OCI-LY7 (cell line): ENCODE results near the gene CDH2. TPM values are rescaled to one million over a fixed set of nuclear protein-coding genes. Genes with fewer than 3 reads are reported as not detected.

Experiments used
- BruUV-seq: library from RNA; stranded (reverse); fragments of 400-500 nt; replicated peaks from 2 replicates; lab custom pipeline; 2021; lab: Mats Ljungman, UMichigan
- CTCF ChIA-PET: fragments of 300-600 bp; sonication (Branson Sonifier 250); formaldehyde crosslinking; loops from one replicate; lab custom pipeline; 2022; ENCODE audit warnings: antibody characterized with exemption; ENCODE audit not compliant: unreplicated experiment; lab: Charles Lee
- POLR2A ChIA-PET: fragments of 300-600 bp; sonication (Branson Sonifier 250); formaldehyde crosslinking; loops from one replicate; lab custom pipeline; 2022; ENCODE audit warnings: antibody characterized with exemption; lab: Charles Lee
- DNase-seq: peaks from one replicate; pipeline ENCODE4 v3.0.0-alpha.2; 2015; ENCODE audit warnings: low spot score
- H2AFZ ChIP-seq: fragments of 200-600 bp; sonication (generic), shearing (Covaris generic); 2 replicates; pipeline ENCODE4 v1.6.1; 2014; ENCODE audit warnings: mild to moderate bottlenecking, antibody characterized with exemption, low read length, moderate library complexity
- H3K27ac ChIP-seq: fragments of 200-600 bp; sonication (generic); 2 replicates; pipeline ENCODE4 v1.5.1; 2014; ENCODE audit warnings: mixed run types, low read depth, mild to moderate bottlenecking, moderate library complexity, low read length, inconsistent platforms; ENCODE audit not compliant: poor library complexity, severe bottlenecking
- H3K36me3 ChIP-seq: fragments of 200-600 bp; sonication (generic); 2 replicates; pipeline ENCODE4 v1.6.1; 2014; ENCODE audit warnings: mild to moderate bottlenecking, antibody characterized with exemption, low read length, moderate library complexity, mixed read lengths; ENCODE audit not compliant: insufficient read depth
- H3K4me1 ChIP-seq: fragments of 200-600 bp; sonication (generic); 2 replicates; pipeline ENCODE4 v1.5.1; 2014; ENCODE audit warnings: mild to moderate bottlenecking, low read length; ENCODE audit not compliant: insufficient read depth, poor library complexity, severe bottlenecking
- H3K4me2 ChIP-seq: fragments of 200-600 bp; sonication (generic); 2 replicates; pipeline ENCODE4 v1.6.1; 2014; ENCODE audit warnings: mild to moderate bottlenecking, low read length
- H3K4me3 ChIP-seq: fragments of 200-600 bp; sonication (generic); 2 replicates; pipeline ENCODE4 v1.5.1; 2014; ENCODE audit warnings: mild to moderate bottlenecking, low read depth, low read length; ENCODE audit not compliant: poor library complexity, severe bottlenecking
- H3K79me2 ChIP-seq: fragments of 200-600 bp; sonication (generic); 2 replicates; pipeline ENCODE4 v1.6.1; 2016; ENCODE audit warnings: low read depth, mild to moderate bottlenecking, low read length, moderate library complexity, mixed read lengths; ENCODE audit not compliant: insufficient read depth
- H3K9me2 ChIP-seq: fragments of 200-600 bp; sonication (generic); 2 replicates; pipeline ENCODE4 v1.6.1; 2016; ENCODE audit warnings: mild to moderate bottlenecking, low read length, mixed read lengths; ENCODE audit not compliant: insufficient read depth
- H3K9me3 ChIP-seq: fragments of 200-600 bp; sonication (generic); 2 replicates; pipeline ENCODE4 v1.6.1; 2014; ENCODE audit warnings: mild to moderate bottlenecking, mixed run types, low read length, mixed read lengths
- H4K20me1 ChIP-seq: fragments of 200-600 bp; sonication (generic); 2 replicates; pipeline ENCODE4 v1.6.1; 2014; ENCODE audit warnings: mild to moderate bottlenecking, antibody characterized with exemption, low read length, moderate library complexity, mixed read lengths; ENCODE audit not compliant: insufficient read depth
- EZH2phosphoT487 ChIP-seq: fragments of 200-600 bp; sonication (generic); IDR thresholded peaks from 2 replicates; pipeline ENCODE4 v1.6.1; 2018; ENCODE audit warnings: low read depth, borderline replicate concordance, mild to moderate bottlenecking, mixed run types, antibody characterized with exemption, low read length, moderate library complexity, mixed read lengths
- intact Hi-C: fragments of 100-400 bp; cut with micrococcal nuclease; formaldehyde crosslinking; loops from one replicate; pipeline ENCODE4 v1.10.0; 2022; ENCODE audit not compliant: unreplicated experiment
- total RNA-seq, 2 experiments: library from RNA; depleted of rRNA in 1 of 2; stranded (reverse); fragments of >200 nt in 1 of 2; shearing (Covaris generic) in 1 of 2; gene quantifications; 2 replicates each; pipeline ENCODE4 v1.2.3, GENCODE V29; 2014 to 2022
- TF ChIP-seq, protein P1 (sequence below): fragments of 200-600 bp; sonication (generic); conservative IDR thresholded peaks from 2 replicates; pipeline ENCODE4 v1.5.1; 2014; ENCODE audit warnings: mild to moderate bottlenecking, antibody characterized with exemption, low read length, moderate library complexity, mixed read lengths

Gene CDH2
- total RNA-seq, 2 experiments from 2014 or later = not detected

DNA sequence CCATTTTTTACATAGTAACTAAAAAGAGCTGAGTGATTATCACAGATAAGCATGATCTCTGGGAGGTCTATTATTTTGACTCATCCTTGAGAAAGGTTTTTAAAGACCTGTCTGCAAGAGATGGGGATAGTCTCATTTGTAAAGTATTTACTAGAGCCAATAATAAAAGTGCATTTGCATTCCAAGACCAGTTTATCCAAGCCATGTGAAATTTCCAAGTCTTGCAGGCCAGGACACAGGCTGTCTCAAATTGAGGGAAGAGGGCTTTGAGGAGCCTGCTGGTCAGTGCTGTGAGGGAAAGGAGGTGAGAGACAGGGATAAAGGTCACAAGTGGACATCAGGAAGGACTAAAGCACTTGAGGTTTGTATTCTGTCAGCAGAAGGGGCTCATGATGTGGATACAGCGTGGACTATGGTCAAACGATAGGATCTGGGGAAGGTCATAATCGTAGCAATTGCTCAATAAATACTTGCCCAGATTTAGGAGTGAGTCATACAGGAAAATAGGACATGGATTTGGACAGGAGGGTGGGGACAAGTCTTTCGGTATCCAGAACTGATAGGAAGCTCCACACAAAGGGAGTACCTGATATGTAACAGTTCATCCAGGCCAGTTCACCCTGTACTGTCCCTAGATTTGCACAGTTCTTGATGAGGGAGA, 6.6 kb upstream of the CDH2 start:
- TF ChIP-seq EZH2phosphoT487 = no peak
- TF ChIP-seq, protein P1, sequence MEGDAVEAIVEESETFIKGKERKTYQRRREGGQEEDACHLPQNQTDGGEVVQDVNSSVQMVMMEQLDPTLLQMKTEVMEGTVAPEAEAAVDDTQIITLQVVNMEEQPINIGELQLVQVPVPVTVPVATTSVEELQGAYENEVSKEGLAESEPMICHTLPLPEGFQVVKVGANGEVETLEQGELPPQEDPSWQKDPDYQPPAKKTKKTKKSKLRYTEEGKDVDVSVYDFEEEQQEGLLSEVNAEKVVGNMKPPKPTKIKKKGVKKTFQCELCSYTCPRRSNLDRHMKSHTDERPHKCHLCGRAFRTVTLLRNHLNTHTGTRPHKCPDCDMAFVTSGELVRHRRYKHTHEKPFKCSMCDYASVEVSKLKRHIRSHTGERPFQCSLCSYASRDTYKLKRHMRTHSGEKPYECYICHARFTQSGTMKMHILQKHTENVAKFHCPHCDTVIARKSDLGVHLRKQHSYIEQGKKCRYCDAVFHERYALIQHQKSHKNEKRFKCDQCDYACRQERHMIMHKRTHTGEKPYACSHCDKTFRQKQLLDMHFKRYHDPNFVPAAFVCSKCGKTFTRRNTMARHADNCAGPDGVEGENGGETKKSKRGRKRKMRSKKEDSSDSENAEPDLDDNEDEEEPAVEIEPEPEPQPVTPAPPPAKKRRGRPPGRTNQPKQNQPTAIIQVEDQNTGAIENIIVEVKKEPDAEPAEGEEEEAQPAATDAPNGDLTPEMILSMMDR = no peak
- intact Hi-C loops = loop anchor here (10.0 kb wide), 2 partner anchors 499 to 579 kb away; no protein-coding TSS in a partner anchor
- H3K79me2 ChIP-seq = no peaks in the 10 kb centered on the region
- no peaks in the 10 kb centered on the region for H3K9me2 ChIP-seq
- H3K4me2 ChIP-seq = no peak overlapping the region
- no peaks in the 10 kb centered on the region for H3K9me3 ChIP-seq
- no peak for DNase-seq
- H3K36me3 ChIP-seq = no peaks in the 10 kb centered on the region
- ChIA-PET CTCF (no interaction called here), POLR2A (no interaction called here)
- H3K4me3 ChIP-seq = no peak overlapping the region
- no peaks in the 10 kb centered on the region for H3K4me1 ChIP-seq
- H3K27ac ChIP-seq = no peak overlapping the region
- BruUV-seq = no TSS peak
- no peaks in the 10 kb centered on the region for H4K20me1 ChIP-seq
- no peak overlapping the region for H2AFZ ChIP-seq

DNA sequence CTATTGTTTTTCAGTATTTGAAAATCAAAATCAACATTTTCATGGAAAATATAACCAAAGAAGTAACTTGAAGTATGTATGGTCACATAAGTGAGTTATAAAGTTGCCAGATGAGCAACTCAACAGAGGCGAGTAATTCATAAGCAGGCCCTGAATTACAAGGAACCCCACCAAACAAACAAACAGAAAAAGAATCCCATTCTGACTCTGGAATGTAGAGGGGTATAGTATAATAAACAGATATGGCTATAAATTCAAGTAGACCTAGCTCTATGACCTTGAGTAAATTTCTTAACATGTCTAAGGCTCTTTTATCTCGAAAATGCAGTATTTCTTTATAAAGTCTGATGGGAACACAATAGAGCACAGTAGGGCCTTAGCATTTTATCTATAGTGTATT, 4.7 kb upstream of the CDH2 start:
- no TSS peak for BruUV-seq

DNA sequence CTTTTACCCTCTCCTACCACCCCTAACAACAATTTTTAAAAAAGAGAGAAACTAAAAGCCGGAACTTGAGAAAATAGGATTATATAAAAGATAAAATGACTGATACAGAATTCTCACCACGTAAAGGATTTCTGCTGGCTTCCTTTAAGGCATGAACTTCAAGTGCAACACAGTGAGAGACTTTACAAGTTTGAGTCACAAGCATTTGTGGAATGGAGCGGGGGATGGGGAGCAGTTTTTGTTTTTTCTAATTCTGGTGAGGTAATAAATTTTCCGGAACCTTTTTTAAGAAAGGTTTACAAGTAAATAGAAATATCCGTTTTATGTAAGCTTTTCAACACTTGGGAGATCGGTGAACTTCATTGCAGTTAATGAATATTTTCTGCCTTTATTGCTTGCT, 1.8 kb upstream of the CDH2 start:
- BruUV-seq = no TSS peak
- no peak overlapping the region for H3K4me2 ChIP-seq
- H3K9me3 ChIP-seq = no peaks in the 10 kb centered on the region
- H3K4me1 ChIP-seq = no peaks in the 10 kb centered on the region
- no peak overlapping the region for H3K27ac ChIP-seq
- H3K4me3 ChIP-seq = no peak overlapping the region
- no peaks in the 10 kb centered on the region for H3K36me3 ChIP-seq
- DNase-seq = no peak
- TF ChIP-seq, protein P1 = no peak
- TF ChIP-seq EZH2phosphoT487 = no peak
- H3K79me2 ChIP-seq = no peaks in the 10 kb centered on the region
- H2AFZ ChIP-seq = no peak overlapping the region
- intact Hi-C loops = no loop called here
- CTCF ChIA-PET = no interaction called here
- POLR2A ChIA-PET = no interaction called here
- H4K20me1 ChIP-seq = no peaks in the 10 kb centered on the region
- H3K9me2 ChIP-seq = no peaks in the 10 kb centered on the region

More for the DNA sequence above, 4.7 kb upstream of the CDH2 start:
- Histone ChIP-seq H4K20me1 (no peaks in the 10 kb centered on the region), H3K9me3 (no peaks in the 10 kb centered on the region), H3K36me3 (no peaks in the 10 kb centered on the region), H3K79me2 (no peaks in the 10 kb centered on the region), H2AFZ (no peak overlapping the region), H3K9me2 (no peaks in the 10 kb centered on the region), H3K4me3 (no peak overlapping the region), H3K4me2 (no peak overlapping the region), H3K27ac (no peak overlapping the region), H3K4me1 (no peaks in the 10 kb centered on the region)
- CTCF ChIA-PET = no interaction called here
- intact Hi-C loops = loop anchor here (10.0 kb wide), 2 partner anchors 497 to 577 kb away; no protein-coding TSS in a partner anchor
- POLR2A ChIA-PET = no interaction called here
- no peak for DNase-seq
- TF ChIP-seq, protein P1 = no peak
- TF ChIP-seq EZH2phosphoT487 = no peak
